Endothelial cell of umbilical vein (primary cell): ENCODE measurements around the gene MFSD6.

ENCODE experiments used
- CTCF ChIP-seq, 2 donors: IDR thresholded peaks; 1 replicate in 1 of 2; 2 replicates in 1 of 2; pipeline ENCODE4 v1.5.1; 2011; ENCODE audit warnings: low read length in 2 of 2, mild to moderate bottlenecking in 2 of 2, moderate library complexity in 2 of 2, control low read depth in 1 of 2, inconsistent platforms in 1 of 2, low read depth in 1 of 2; ENCODE audit not compliant: insufficient read depth in 1 of 2; ENCODE audit errors: extremely low read depth in 1 of 2
- EZH2 ChIP-seq: IDR thresholded peaks from 2 replicates; pipeline ENCODE4 v1.6.1; 2012; ENCODE audit warnings: borderline replicate concordance, low read depth, mild to moderate bottlenecking, moderate library complexity, low read length, inconsistent platforms; ENCODE audit not compliant: severe bottlenecking
- POLR2A ChIP-seq: IDR thresholded peaks from 2 replicates; pipeline ENCODE4 v1.6.1; 2012; ENCODE audit warnings: low read depth, mild to moderate bottlenecking, control low read depth, low read length
- POLR2AphosphoS5 ChIP-seq: IDR thresholded peaks from 2 replicates; pipeline ENCODE4 v1.6.1; 2012; ENCODE audit warnings: low read depth, mild to moderate bottlenecking, control low read depth, low read length, moderate library complexity; ENCODE audit not compliant: insufficient read depth

GRCh38 chr2:190529486-190530247 lies 121.5 kb downstream of the MFSD6 start:
- TF ChIP-seq POLR2A (no peak), EZH2 (no peak), CTCF (IDR thresholded peaks at IDR 0.05; ENCODE audit: extremely low read depth in 1 of 2, insufficient read depth in 1 of 2, low read depth in 1 of 2, low read length in 2 of 2) (no peak), POLR2AphosphoS5 (no peak)
